A673 (cell line): Measurements from ENCODE around the gene MAP2K5. TPM values are rescaled to one million over a fixed set of nuclear protein-coding genes. Genes with fewer than 3 reads are reported as not detected.

ENCODE experiments used
- BruUV-seq: library from RNA; stranded (reverse); fragments of 400-500 nt; replicated peaks from 2 replicates; lab custom pipeline; 2021; lab: Mats Ljungman, UMichigan
- CTCF ChIA-PET: fragments of 300-600 bp; sonication (Branson Sonifier 250); formaldehyde crosslinking; loops from one replicate; lab custom pipeline; 2022; ENCODE audit warnings: antibody characterized with exemption; lab: Charles Lee
- POLR2A ChIA-PET: fragments of 300-600 bp; sonication (Branson Sonifier 250); formaldehyde crosslinking; loops from one replicate; lab custom pipeline; 2022; ENCODE audit warnings: antibody characterized with exemption; ENCODE audit not compliant: low non-redundant PET; lab: Charles Lee
- DNase-seq: peaks from one replicate; pipeline ENCODE4 v3.0.0-alpha.2; 2015; ENCODE audit warnings: low spot score
- H3K27ac ChIP-seq: fragments of 200-600 bp; sonication (generic); 2 replicates; pipeline ENCODE4 v1.5.1; 2016; ENCODE audit warnings: mixed run types, low read depth, mild to moderate bottlenecking, mixed read lengths, antibody characterized with exemption, low read length; ENCODE audit not compliant: poor library complexity, severe bottlenecking
- H3K27me3 ChIP-seq: fragments of 200-600 bp; sonication (generic); replicated peaks from 2 replicates; pipeline ENCODE4 v1.6.1; 2017; ENCODE audit warnings: mixed run types, low read depth, mild to moderate bottlenecking, mixed read lengths, antibody characterized with exemption, low read length; ENCODE audit not compliant: insufficient read depth, poor library complexity
- H3K36me3 ChIP-seq: fragments of 200-600 bp; sonication (generic); 2 replicates; pipeline ENCODE4 v1.6.1; 2016; ENCODE audit warnings: mixed run types, mild to moderate bottlenecking, mixed read lengths, antibody characterized with exemption, low read length; ENCODE audit not compliant: insufficient read depth, poor library complexity, severe bottlenecking
- H3K4me1 ChIP-seq: fragments of 200-600 bp; sonication (generic); 2 replicates; pipeline ENCODE4 v1.6.1; 2017; ENCODE audit warnings: mixed run types, mild to moderate bottlenecking, mixed read lengths, antibody characterized with exemption, low read length; ENCODE audit not compliant: insufficient read depth, poor library complexity, severe bottlenecking
- H3K4me3 ChIP-seq: fragments of 200-600 bp; sonication (generic); 2 replicates; pipeline ENCODE4 v1.5.1; 2016; ENCODE audit warnings: low read depth, mixed run types, mild to moderate bottlenecking, mixed read lengths, low read length; ENCODE audit not compliant: poor library complexity, severe bottlenecking
- H3K9me3 ChIP-seq: fragments of 200-600 bp; sonication (generic); 2 replicates; pipeline ENCODE4 v1.6.1; 2016; ENCODE audit warnings: mixed run types, low read depth, mild to moderate bottlenecking, mixed read lengths, antibody characterized with exemption, low read length; ENCODE audit not compliant: poor library complexity, severe bottlenecking
- CTCF ChIP-seq: fragments of 300-800, 200-600 bp; sonication (generic); conservative IDR thresholded peaks from 2 replicates; pipeline ENCODE4 v1.5.1; 2017; ENCODE audit warnings: low read depth, mild to moderate bottlenecking, antibody characterized with exemption, low read length, moderate library complexity, mixed read lengths
- EZH2 ChIP-seq: fragments of 200-600 bp; sonication (generic); IDR thresholded peaks from 2 replicates; pipeline ENCODE4 v1.6.1; 2017; ENCODE audit warnings: borderline replicate concordance, low read depth, mild to moderate bottlenecking, mixed read lengths, antibody characterized with exemption, low read length; ENCODE audit not compliant: poor library complexity, severe bottlenecking
- intact Hi-C: fragments of 100-400 bp; cut with micrococcal nuclease; formaldehyde crosslinking; loops from one replicate; pipeline ENCODE4 v1.10.0; 2022; ENCODE audit not compliant: unreplicated experiment
- total RNA-seq: library from RNA; stranded (reverse); gene quantifications from 2 replicates; pipeline ENCODE4 v1.2.3, GENCODE V29; 2021

Gene MAP2K5
- total RNA-seq, 1 experiment from 2014 or later = 62.8 TPM

DNA sequence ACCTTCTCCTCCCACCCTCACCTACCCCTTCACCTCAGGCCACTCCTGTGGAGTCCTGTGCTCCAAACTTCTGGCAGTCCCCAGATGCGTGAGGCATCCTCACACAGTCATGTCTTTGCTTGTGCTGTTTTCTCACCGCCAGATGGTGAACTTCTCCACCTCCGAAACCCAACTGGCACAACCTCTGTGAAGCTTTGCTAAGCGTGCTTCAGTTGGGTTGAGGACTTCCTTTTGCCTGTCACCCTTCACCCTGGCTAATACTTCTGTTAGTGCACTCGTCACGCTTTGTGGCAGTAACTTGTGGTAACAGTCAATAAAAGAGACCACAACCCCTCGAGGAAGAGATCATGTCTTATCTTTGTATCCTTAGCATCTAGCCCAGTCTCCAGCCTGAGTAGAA lies 240.8 kb downstream of the MAP2K5 start:
- DNase-seq = no peak
- CTCF ChIA-PET = no interaction called here
- POLR2A ChIA-PET = no interaction called here
- no peak overlapping the region for H3K27ac ChIP-seq
- BruUV-seq = no TSS peak
- no peak overlapping the region for H3K4me3 ChIP-seq
- H3K36me3 ChIP-seq = no peaks in the 10 kb centered on the region
- peaks cover 14% of the 10 kb centered on the region for H3K4me1 ChIP-seq
- intact Hi-C loops = no loop called here
- no peaks in the 10 kb centered on the region for H3K27me3 ChIP-seq
- no peaks in the 10 kb centered on the region for H3K9me3 ChIP-seq
- TF ChIP-seq EZH2 (no peak), CTCF (no peak)

- DNase-seq = no peak
- POLR2A ChIA-PET = no interaction called here
- H3K27me3 ChIP-seq = no peaks in the 10 kb centered on the region
Observed at GRCh38 chr15:67784090-67784781, 241.7 kb downstream of the MAP2K5 start.

GRCh38 chr15:67784856-67785430 lies 242.4 kb downstream of the MAP2K5 start:
- Histone ChIP-seq H3K36me3 (no peaks in the 10 kb centered on the region), H3K4me3 (no peak overlapping the region), H3K4me1 (peaks cover 14% of the 10 kb centered on the region), H3K9me3 (no peaks in the 10 kb centered on the region), H3K27me3 (no peaks in the 10 kb centered on the region), H3K27ac (no peak overlapping the region)
- BruUV-seq = no TSS peak
- POLR2A ChIA-PET = no interaction called here
- CTCF ChIA-PET = no interaction called here
- TF ChIP-seq EZH2 (no peak), CTCF (no peak)
- no peak for DNase-seq
- intact Hi-C loops = no loop called here

More at GRCh38 chr15:67784090-67784781, 241.7 kb downstream of the MAP2K5 start:
- BruUV-seq = no TSS peak
- Histone ChIP-seq H3K27ac (no peak overlapping the region), H3K4me3 (no peak overlapping the region), H3K9me3 (no peaks in the 10 kb centered on the region), H3K36me3 (no peaks in the 10 kb centered on the region), H3K4me1 (peaks cover 14% of the 10 kb centered on the region)
- intact Hi-C loops = no loop called here
- TF ChIP-seq EZH2 = no peak
- TF ChIP-seq CTCF = no peak
- CTCF ChIA-PET = no interaction called here
